Stimulated activated CD8-positive, alpha-beta memory T cell treated with anti-CD3 and anti-CD28 coated beads, Interleukin-12 subunit alpha, Interleukin-12 subunit beta, amount 100 ng/mL, for 24 hours (primary cell): ENCODE measurements around the gene MET.
"Not testable (repeated sequence)": the region's sequence is repeated elsewhere in the genome, so short reads cannot be mapped to it uniquely, and the experiment has no call there.

Experiments
- DNase-seq: peaks from one replicate; pipeline ENCODE4 v3.0.0-alpha.2; 2020; ENCODE audit errors: extremely low read depth

Gene MET

GRCh38 chr7:116726713-116727431, 54.9 kb downstream of the MET start:
- no peak for DNase-seq

GRCh38 chr7:116727432-116728009, 55.5 kb downstream of the MET start:
- DNase-seq, result no peak

- DNase-seq, result no peak
These were observed 56.4 kb downstream of the MET start for GRCh38 chr7:116728413-116728812.

- DNase-seq, result no peak
These were observed 58.4 kb downstream of the MET start for GRCh38 chr7:116730097-116731022.

GRCh38 chr7:116731023-116731395, 59.0 kb downstream of the MET start:
- DNase-seq, result no peak

- DNase-seq, result no peak
These were observed 59.7 kb downstream of the MET start for GRCh38 chr7:116731445-116732335.

- DNase-seq, result no peak
These were observed 61.0 kb downstream of the MET start for GRCh38 chr7:116732788-116733694.

GRCh38 chr7:116733924-116734580, 62.1 kb downstream of the MET start:
- DNase-seq, result no peak

- no peak for DNase-seq
These were observed 62.7 kb downstream of the MET start for GRCh38 chr7:116734710-116735109.

- DNase-seq, result no peak
These were observed 65.1 kb downstream of the MET start for GRCh38 chr7:116736927-116737715.

- DNase-seq, result no peak
These were observed 66.4 kb downstream of the MET start for GRCh38 chr7:116738378-116738777.

- no peak for DNase-seq
These were observed 67.3 kb downstream of the MET start for GRCh38 chr7:116739307-116739706.

- no peak for DNase-seq
These were observed 68.2 kb downstream of the MET start for GRCh38 chr7:116740231-116740630.

GRCh38 chr7:116740755-116741462, 68.9 kb downstream of the MET start:
- no peak for DNase-seq

- no peak for DNase-seq
These were observed 69.8 kb downstream of the MET start for GRCh38 chr7:116741625-116742316.

GRCh38 chr7:116742641-116743040, 70.6 kb downstream of the MET start:
- DNase-seq, result no peak

- not testable (repeated sequence) for DNase-seq
These were observed 71.8 kb downstream of the MET start for GRCh38 chr7:116743835-116744234.

- not testable (repeated sequence) for DNase-seq
These were observed 74.4 kb downstream of the MET start for GRCh38 chr7:116746388-116746787.
